Measurements from ENCODE around the gene ROPN1L.

Gene ROPN1L

GRCh38 chr5:10410662-10411061 is 31.0 kb upstream of the ROPN1L start:
- no peak for TF ChIP-seq POLR2AphosphoS5 (IDR thresholded peaks at IDR 0.05; ENCODE audit: low read depth, low read length)

- no peak for TF ChIP-seq TAF1 (IDR thresholded peaks at IDR 0.05; ENCODE audit: borderline replicate concordance, insufficient read depth, low read length)
- no peak for TF ChIP-seq POLR2AphosphoS5 (IDR thresholded peaks at IDR 0.05; ENCODE audit: low read depth, low read length)
Observed at GRCh38 chr5:10411336-10411735, 30.3 kb upstream of the ROPN1L start.

GRCh38 chr5:10416868-10417267 is 24.8 kb upstream of the ROPN1L start:
- no peak for TF ChIP-seq FOXP2 (optimal IDR thresholded peaks at IDR 0.05; ENCODE audit: borderline replicate concordance, extremely low read depth, extremely low read length, insufficient read depth)
- no peak for TF ChIP-seq SIN3A (IDR thresholded peaks at IDR 0.05; ENCODE audit: borderline replicate concordance, insufficient read depth, low read length)
- TF ChIP-seq POLR2AphosphoS5 (IDR thresholded peaks at IDR 0.05; ENCODE audit: low read depth, low read length): no peak

GRCh38 chr5:10418654-10419345 is 22.9 kb upstream of the ROPN1L start:
- no peak for TF ChIP-seq SIN3A (IDR thresholded peaks at IDR 0.05; ENCODE audit: borderline replicate concordance, insufficient read depth, low read length)
- no peak for TF ChIP-seq FOXP2 (optimal IDR thresholded peaks at IDR 0.05; ENCODE audit: borderline replicate concordance, extremely low read depth, extremely low read length, insufficient read depth)
- no peak for TF ChIP-seq TAF1 (IDR thresholded peaks at IDR 0.05; ENCODE audit: borderline replicate concordance, insufficient read depth, low read length)
- no peak for TF ChIP-seq POLR2AphosphoS5 (IDR thresholded peaks at IDR 0.05; ENCODE audit: low read depth, low read length)

GRCh38 chr5:10420468-10420867 is 21.2 kb upstream of the ROPN1L start:
- TF ChIP-seq POLR2AphosphoS5 (IDR thresholded peaks at IDR 0.05; ENCODE audit: low read depth, low read length) (no peak), FOXP2 (optimal IDR thresholded peaks at IDR 0.05; ENCODE audit: borderline replicate concordance, extremely low read depth, extremely low read length, insufficient read depth) (no peak), SIN3A (IDR thresholded peaks at IDR 0.05; ENCODE audit: borderline replicate concordance, insufficient read depth, low read length) (no peak), TAF1 (IDR thresholded peaks at IDR 0.05; ENCODE audit: borderline replicate concordance, insufficient read depth, low read length) (no peak), REST (IDR thresholded peaks at IDR 0.05; ENCODE audit: insufficient read depth in 1 of 2, low read depth in 2 of 2, low read length in 2 of 2) (no peak)

GRCh38 chr5:10420932-10421331 is 20.7 kb upstream of the ROPN1L start:
- no peak for TF ChIP-seq POLR2AphosphoS5 (IDR thresholded peaks at IDR 0.05; ENCODE audit: low read depth, low read length)
- TF ChIP-seq FOXP2 (optimal IDR thresholded peaks at IDR 0.05; ENCODE audit: borderline replicate concordance, extremely low read depth, extremely low read length, insufficient read depth): no peak
- TF ChIP-seq TAF1 (IDR thresholded peaks at IDR 0.05; ENCODE audit: borderline replicate concordance, insufficient read depth, low read length): no peak
- no peak for TF ChIP-seq SIN3A (IDR thresholded peaks at IDR 0.05; ENCODE audit: borderline replicate concordance, insufficient read depth, low read length)
- no peak for TF ChIP-seq REST (IDR thresholded peaks at IDR 0.05; ENCODE audit: insufficient read depth in 1 of 2, low read depth in 2 of 2, low read length in 2 of 2)

- no peak for TF ChIP-seq TAF1 (IDR thresholded peaks at IDR 0.05; ENCODE audit: borderline replicate concordance, insufficient read depth, low read length)
- no peak for TF ChIP-seq FOXP2 (optimal IDR thresholded peaks at IDR 0.05; ENCODE audit: borderline replicate concordance, extremely low read depth, extremely low read length, insufficient read depth)
- TF ChIP-seq POLR2AphosphoS5 (IDR thresholded peaks at IDR 0.05; ENCODE audit: low read depth, low read length): no peak
- no peak for TF ChIP-seq SIN3A (IDR thresholded peaks at IDR 0.05; ENCODE audit: borderline replicate concordance, insufficient read depth, low read length)
- no peak for TF ChIP-seq REST (IDR thresholded peaks at IDR 0.05; ENCODE audit: insufficient read depth in 1 of 2, low read depth in 2 of 2, low read length in 2 of 2)
Observed at GRCh38 chr5:10421896-10422691, 19.6 kb upstream of the ROPN1L start.

All from PFSK-1 (cell line).